Stomach (tissue), 9 donors: Measurements from ENCODE around the gene ABCA5. TPM values are rescaled to one million over a fixed set of nuclear protein-coding genes. Genes with fewer than 3 reads are reported as not detected.
"Not testable (repeated sequence)": the region's sequence is repeated elsewhere in the genome, so short reads cannot be mapped to it uniquely, and the experiment has no call there.

Source experiments
- DNase-seq, 2 donors: peaks; one replicate each; pipeline versions ENCODE4 v3.0.0 to v3.0.0-alpha.2; 2013 to 2019
- H3K27ac ChIP-seq, 5 donors: fragments of 200-600 bp in 4 of 5; sonication (generic) in 4 of 5; one replicate each; pipeline ENCODE4 v1.5.1; 2013 to 2019; ENCODE audit warnings: mild to moderate bottlenecking in 1 of 5, moderate library complexity in 1 of 5
- H3K27me3 ChIP-seq, 3 donors: fragments of 200-600 bp; sonication (generic); one replicate each; pipeline ENCODE4 v1.5.1; 2017 to 2019; ENCODE audit warnings: mixed run types in 1 of 3
- H3K36me3 ChIP-seq, 4 donors: fragments of 200-600 bp; sonication (generic); 1 replicate in 3 of 4; 2 replicates in 1 of 4; pipeline ENCODE4 v1.5.1; 2016 to 2019
- H3K4me1 ChIP-seq, 4 donors: fragments of 200-600 bp; sonication (generic); one replicate each; pipeline ENCODE4 v1.5.1; 2016 to 2019
- H3K4me3 ChIP-seq, 4 donors: fragments of 200-600 bp; sonication (generic) in 3 of 4; one replicate each; pipeline ENCODE4 v1.5.1; 2016 to 2019; ENCODE audit warnings: mild to moderate bottlenecking in 1 of 4
- H3K9me3 ChIP-seq, 4 donors: fragments of 200-600 bp; sonication (generic); one replicate each; pipeline ENCODE4 v1.5.1; 2016 to 2019
- CTCF ChIP-seq, 7 experiments: fragments of 450-650 bp in 4 of 7; fragments of 200-600 bp in 3 of 7; sonication (generic) in 3 of 7; IDR thresholded peaks; one replicate each; pipeline ENCODE4 v1.5.1; 2016 to 2019; ENCODE audit warnings: antibody characterized with exemption in 7 of 7, control low read depth in 2 of 7, mild to moderate bottlenecking in 1 of 7
- EP300 ChIP-seq: sonication (generic); formaldehyde crosslinking; IDR thresholded peaks from one replicate; pipeline ENCODE4 v1.6.1; 2017; ENCODE audit warnings: antibody characterized with exemption
- POLR2A ChIP-seq, 4 donors: fragments of 450-650 bp; IDR thresholded peaks; one replicate each; pipeline ENCODE4 v1.6.1; 2016; ENCODE audit warnings: antibody characterized with exemption in 4 of 4, control low read depth in 2 of 4, mild to moderate bottlenecking in 1 of 4, moderate library complexity in 1 of 4
- POLR2AphosphoS5 ChIP-seq, 3 donors: sonication (generic); formaldehyde crosslinking; IDR thresholded peaks; one replicate each; pipeline ENCODE4 v1.6.1; 2016; ENCODE audit warnings: antibody characterized with exemption in 3 of 3
- WGBS, 5 donors: extraction: QIAGEN DNeasy Blood & Tissue Kit in 3 of 5; methylation state at CpG; one replicate each; pipeline versions ENCODE4 v1.1.5 to v1.1.7; 2013 to 2018; 5-methylcytosine and 5-hydroxymethylcytosine counted together
- intact Hi-C: fragments of 100-400 bp; cut with DNase I; formaldehyde crosslinking; loops from one replicate; pipeline ENCODE4 v1.15.1; 2023; ENCODE audit warnings: low total_unique reads
- polyA plus RNA-seq, 3 donors: library from polyadenylated mRNA; stranded (reverse); fragments of 200-250 nt; gene quantifications; one replicate each; pipeline ENCODE4 v1.2.3, GENCODE V29; 2013
- total RNA-seq, 5 donors: library from RNA; depleted of rRNA; stranded (reverse); fragments of >200 nt; gene quantifications; one replicate each; pipeline versions ENCODE4 v1.1.0 to v1.2.3, GENCODE V29; 2014 to 2016
- donor health status: healthy with polysubstance abuse.
- donor health status: Bipolar disorder and iron deficiency.
- donor health status: healthy.

Gene ABCA5
- total and polyA plus RNA-seq, 8 donors: 2.1 to 80.1 (median 29.7) TPM

- DNase-seq: no peak
- intact Hi-C loops: no loop called here
- H3K4me3 ChIP-seq: no peak overlapping the region
- H3K36me3 ChIP-seq: peaks cover 4 to 44% (median 30%) of the 10 kb centered on the region in 4 donors
- no peaks in the 10 kb centered on the region for H3K9me3 ChIP-seq
- 86 to 97% (median 94%) methylated on average over 1 of the region's 1 CpG for WGBS, 5 donors
- H3K27ac ChIP-seq: no peak overlapping the region
- no peaks in the 10 kb centered on the region for H3K27me3 ChIP-seq
- TF ChIP-seq EP300: no peak
- TF ChIP-seq POLR2AphosphoS5 (IDR thresholded peaks at IDR 0.05): no peak
- no peak for TF ChIP-seq POLR2A (IDR thresholded peaks at IDR 0.05)
- no peaks in the 10 kb centered on the region for H3K4me1 ChIP-seq
Observed at GRCh38 chr17:69302682-69303081, 24.3 kb downstream of the ABCA5 start.

DNA sequence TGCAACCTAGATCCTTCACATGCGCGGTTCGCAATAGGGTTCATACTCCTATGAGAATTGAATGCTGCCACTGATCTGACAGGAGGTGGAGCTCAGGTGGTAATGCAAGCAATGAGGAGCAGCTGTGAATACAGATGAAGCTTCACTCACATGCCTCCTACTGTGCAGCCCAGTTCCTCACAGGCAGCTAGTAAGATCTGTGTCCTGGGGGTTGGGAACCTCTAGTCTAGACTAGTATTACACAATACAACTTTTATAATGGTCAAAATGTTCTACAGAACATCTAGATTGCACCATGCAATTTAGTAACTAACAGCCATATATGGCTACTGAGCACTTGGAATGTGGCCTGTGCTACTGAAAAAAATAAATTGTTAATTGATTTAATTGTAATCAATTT is 26.7 kb downstream of the ABCA5 start:
- no peak overlapping the region for H3K27ac ChIP-seq
- H3K4me1 ChIP-seq: no peaks in the 10 kb centered on the region
- 93 to 100% (median 98%) methylated on average over 3 of the region's 3 CpGs for WGBS, 5 donors
- intact Hi-C loops: no loop called here
- peaks cover 4 to 50% (median 41%) of the 10 kb centered on the region in 4 donors for H3K36me3 ChIP-seq
- H3K27me3 ChIP-seq: no peaks in the 10 kb centered on the region
- no peak overlapping the region for H3K4me3 ChIP-seq
- no peaks in the 10 kb centered on the region for H3K9me3 ChIP-seq
- TF ChIP-seq POLR2AphosphoS5 (IDR thresholded peaks at IDR 0.05) (no peak), EP300 (no peak), POLR2A (IDR thresholded peaks at IDR 0.05) (no peak), CTCF (IDR thresholded peaks at IDR 0.05) (no peak)
- no peak for DNase-seq

DNA sequence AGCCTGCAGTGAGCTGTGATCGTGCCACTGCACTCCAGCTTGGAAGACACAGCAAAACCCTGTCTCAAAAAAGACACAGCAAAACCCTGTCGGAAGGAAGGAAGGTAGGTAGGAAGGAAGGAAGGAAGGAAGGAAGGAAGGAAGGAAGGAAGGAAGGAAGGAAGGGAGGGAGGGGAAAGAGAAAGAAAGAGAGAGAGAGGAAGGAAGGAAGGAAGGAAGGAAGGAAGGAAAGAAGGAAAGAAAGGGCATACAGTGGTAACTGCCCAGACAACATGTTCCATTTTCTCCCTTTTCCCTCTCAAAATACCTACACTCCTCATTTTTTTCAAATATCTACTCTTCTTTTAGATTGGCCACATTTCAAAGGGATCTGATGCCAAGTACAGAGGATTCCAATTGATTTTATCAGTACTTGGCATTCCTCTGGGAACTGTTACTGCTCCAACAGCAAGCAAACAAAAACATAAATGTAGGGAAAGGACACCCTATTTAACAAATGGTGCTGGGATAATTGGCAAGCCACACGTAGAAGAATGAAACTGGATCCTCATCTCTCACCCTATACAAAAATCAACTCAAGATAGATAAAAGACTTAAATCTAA is 28.7 kb downstream of the ABCA5 start:
- WGBS, 5 donors: 86 to 97% (median 90%) methylated on average over 3 of the region's 3 CpGs

DNA sequence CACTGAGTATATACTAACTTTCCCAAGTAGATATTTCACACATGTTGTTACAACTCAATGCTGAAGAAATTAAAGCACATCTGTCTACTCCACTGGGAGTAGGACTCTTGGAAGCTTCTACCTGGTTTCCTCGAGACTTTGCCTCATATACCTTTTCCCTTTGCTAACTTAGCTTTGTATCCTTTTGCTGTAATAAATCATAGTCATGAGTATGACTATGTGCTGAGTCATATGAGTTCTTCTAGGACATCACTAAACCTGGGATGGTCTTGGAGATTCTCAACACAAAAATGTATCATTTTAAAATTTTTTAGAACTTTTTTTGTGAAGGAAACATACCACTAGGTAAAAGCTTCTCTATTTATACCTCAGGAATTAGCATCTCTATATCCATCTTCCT is 39.8 kb downstream of the ABCA5 start:
- peaks cover 4 to 86% (median 74%) of the 10 kb centered on the region in 4 donors for H3K36me3 ChIP-seq
- no peak overlapping the region for H3K4me3 ChIP-seq
- no peak for DNase-seq
- intact Hi-C loops: no loop called here
- H3K27ac ChIP-seq: no peak overlapping the region
- TF ChIP-seq POLR2AphosphoS5 (IDR thresholded peaks at IDR 0.05) (no peak), CTCF (IDR thresholded peaks at IDR 0.05) (no peak), POLR2A (IDR thresholded peaks at IDR 0.05) (no peak), EP300 (no peak)
- H3K27me3 ChIP-seq: no peaks in the 10 kb centered on the region
- H3K9me3 ChIP-seq: no peaks in the 10 kb centered on the region
- WGBS, 5 donors: 84 to 97% (median 91%) methylated on average over 1 of the region's 1 CpG
- H3K4me1 ChIP-seq: no peaks in the 10 kb centered on the region

More for the DNA sequence above, 28.7 kb downstream of the ABCA5 start:
- intact Hi-C loops, H3K9me3 ChIP-seq, DNase-seq, H3K4me3 ChIP-seq, H3K27me3 ChIP-seq, H3K27ac ChIP-seq, H3K4me1 ChIP-seq: not testable (repeated sequence)
- H3K36me3 ChIP-seq: peaks cover 2 to 61% (median 51%) of the 10 kb centered on the region in 4 donors

- intact Hi-C loops: no loop called here
- H3K4me3 ChIP-seq: no peak overlapping the region
- no peaks in the 10 kb centered on the region for H3K4me1 ChIP-seq
- H3K27me3 ChIP-seq: no peaks in the 10 kb centered on the region
- no peak overlapping the region for H3K27ac ChIP-seq
- no peak for TF ChIP-seq CTCF (IDR thresholded peaks at IDR 0.05)
- H3K36me3 ChIP-seq: peaks cover 4 to 92% (median 78%) of the 10 kb centered on the region in 4 donors
- no peaks in the 10 kb centered on the region for H3K9me3 ChIP-seq
- no peak for DNase-seq
Observed at GRCh38 chr17:69286257-69286656, 40.7 kb downstream of the ABCA5 start.
